ENCODE data around the gene ARHGAP18. TPM values are rescaled to one million over a fixed set of nuclear protein-coding genes. Genes with fewer than 3 reads are reported as not detected.

ARHGAP18 gene
- total RNA-seq, 1 donor from 2014 or later = 16.3 TPM

- no peaks in the 10 kb centered on the region for H3K27me3 ChIP-seq (ENCODE audit: control insufficient read depth, insufficient read depth, low read length)
- H3K4me3 ChIP-seq (ENCODE audit: low read depth, low read length) = no peak overlapping the region
- H3K36me3 ChIP-seq (ENCODE audit: control insufficient read depth, insufficient read depth, low read length) = no peaks in the 10 kb centered on the region
- DNase-seq (ENCODE audit: low read depth) = no peak
- no peak for TF ChIP-seq CTCF (IDR thresholded peaks at IDR 0.05; ENCODE audit: insufficient read depth, low read length, poor library complexity, severe bottlenecking)
These were observed 117.3 kb downstream of the ARHGAP18 start for GRCh38 chr6:129592516-129593232.

DNA sequence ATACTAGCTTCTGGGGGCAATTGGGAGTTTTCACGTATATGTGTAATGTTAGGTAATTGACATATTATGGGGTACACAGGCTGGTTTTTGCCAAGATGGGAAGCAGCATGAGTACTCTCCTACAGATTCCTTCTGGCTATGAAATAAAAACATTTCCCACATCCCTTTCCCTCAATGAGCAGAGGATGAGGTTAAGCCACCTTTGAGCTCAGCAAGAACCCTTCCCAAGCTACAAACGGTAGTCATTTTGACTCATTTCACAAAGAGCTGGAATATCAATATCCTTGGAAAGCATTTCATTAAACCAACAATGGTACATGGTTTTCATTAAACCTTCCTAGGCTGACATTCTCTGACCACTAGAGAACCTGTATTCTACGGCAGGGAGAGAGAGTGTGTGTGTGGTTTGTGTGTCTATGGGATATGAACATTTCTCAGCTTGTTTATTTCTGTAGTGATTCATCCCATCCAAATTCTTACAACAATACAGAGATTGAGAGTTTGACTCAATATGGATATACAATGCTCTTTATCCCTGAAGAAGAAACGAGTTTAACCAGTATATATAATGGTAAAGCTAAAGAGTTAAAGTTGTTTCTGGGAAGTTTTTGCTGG, 119.5 kb downstream of the ARHGAP18 start:
- H3K4me3 ChIP-seq (ENCODE audit: low read depth, low read length) = no peak overlapping the region
- no peaks in the 10 kb centered on the region for H3K36me3 ChIP-seq (ENCODE audit: control insufficient read depth, insufficient read depth, low read length)
- no peaks in the 10 kb centered on the region for H3K27me3 ChIP-seq (ENCODE audit: control insufficient read depth, insufficient read depth, low read length)
- no peak for DNase-seq (ENCODE audit: low read depth)
- TF ChIP-seq CTCF (IDR thresholded peaks at IDR 0.05; ENCODE audit: insufficient read depth, low read length, poor library complexity, severe bottlenecking) = no peak

DNA sequence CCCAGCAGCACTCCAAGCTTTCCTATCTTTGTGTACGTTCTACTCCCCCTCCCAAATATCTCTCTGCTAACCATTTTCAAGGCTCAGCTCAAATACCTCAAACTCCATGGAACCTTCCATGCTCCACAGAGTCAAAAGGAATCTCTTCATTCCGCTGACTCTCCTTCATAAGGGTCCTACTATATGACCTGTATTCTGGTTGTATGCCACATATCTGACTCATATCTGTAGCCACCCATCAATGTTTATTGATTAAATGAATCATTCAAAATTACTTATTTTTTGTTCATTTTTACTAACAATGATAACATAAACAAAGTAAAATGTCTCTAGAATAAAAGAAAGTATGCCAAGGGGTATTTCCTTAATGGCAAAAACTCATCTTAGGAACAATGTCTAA, 123.2 kb downstream of the ARHGAP18 start:
- Histone ChIP-seq H3K4me3 (ENCODE audit: low read depth, low read length) (no peak overlapping the region), H3K27me3 (ENCODE audit: control insufficient read depth, insufficient read depth, low read length) (no peaks in the 10 kb centered on the region)
- no peak for DNase-seq (ENCODE audit: low read depth)

DNA sequence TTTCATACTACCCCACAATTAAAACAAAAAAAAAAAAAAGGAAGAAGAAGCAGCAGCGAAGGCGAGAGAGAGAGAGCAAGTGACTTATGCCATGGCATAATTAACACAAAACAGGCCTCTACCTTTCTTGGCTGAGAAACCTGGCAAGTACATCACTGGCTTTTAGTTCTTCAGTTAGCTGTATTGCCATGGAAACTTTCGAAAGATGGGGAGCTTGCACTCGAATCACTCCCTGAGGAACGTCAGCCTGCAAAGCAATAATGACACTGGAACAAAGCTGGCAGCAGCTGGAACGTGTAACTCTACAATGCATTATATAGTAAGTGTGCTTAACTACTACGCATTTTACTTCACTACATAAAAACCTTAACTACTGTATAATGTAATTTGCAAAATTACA, 126.1 kb downstream of the ARHGAP18 start:
- no peak overlapping the region for H3K4me3 ChIP-seq (ENCODE audit: low read depth, low read length)
- no peaks in the 10 kb centered on the region for H3K27me3 ChIP-seq (ENCODE audit: control insufficient read depth, insufficient read depth, low read length)
- no peak for DNase-seq (ENCODE audit: low read depth)
- no peak for TF ChIP-seq CTCF (IDR thresholded peaks at IDR 0.05; ENCODE audit: insufficient read depth, low read length, poor library complexity, severe bottlenecking)
- H3K36me3 ChIP-seq (ENCODE audit: control insufficient read depth, insufficient read depth, low read length) = no peaks in the 10 kb centered on the region

More for the DNA sequence above, 123.2 kb downstream of the ARHGAP18 start:
- no peaks in the 10 kb centered on the region for H3K36me3 ChIP-seq (ENCODE audit: control insufficient read depth, insufficient read depth, low read length)
- no peak for TF ChIP-seq CTCF (IDR thresholded peaks at IDR 0.05; ENCODE audit: insufficient read depth, low read length, poor library complexity, severe bottlenecking)

DNA sequence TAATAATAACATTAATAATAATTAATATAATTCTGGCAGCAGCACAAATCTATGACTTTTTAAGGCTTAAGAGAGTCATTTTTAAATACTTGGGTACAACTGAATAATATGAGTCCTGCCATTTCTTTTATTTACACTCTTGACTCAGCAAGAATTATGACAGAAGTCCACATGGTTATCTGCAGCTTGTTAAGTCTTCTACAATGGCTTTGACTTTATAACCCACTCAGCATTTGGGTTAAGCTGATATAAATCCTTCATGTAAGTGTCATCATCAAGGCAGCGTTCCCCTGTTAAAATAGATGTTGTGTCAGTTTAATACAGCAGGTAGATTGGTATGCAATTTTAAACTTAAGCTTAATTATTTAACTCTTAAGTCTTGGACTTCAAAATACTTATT, 131.7 kb downstream of the ARHGAP18 start:
- TF ChIP-seq CTCF (IDR thresholded peaks at IDR 0.05; ENCODE audit: insufficient read depth, low read length, poor library complexity, severe bottlenecking) = no peak
- Histone ChIP-seq H3K4me3 (ENCODE audit: low read depth, low read length) (no peak overlapping the region), H3K36me3 (ENCODE audit: control insufficient read depth, insufficient read depth, low read length) (no peaks in the 10 kb centered on the region), H3K27me3 (ENCODE audit: control insufficient read depth, insufficient read depth, low read length) (no peaks in the 10 kb centered on the region)
- DNase-seq (ENCODE audit: low read depth) = no peak

Data from kidney epithelial cell (primary cell).